Endodermal cell (in vitro differentiated cells): ENCODE results near the gene ASPHD1. TPM values are rescaled to one million over a fixed set of nuclear protein-coding genes. Genes with fewer than 3 reads are reported as not detected.
A peak's percentile ranks its signal among the peaks of the same experiment; 100 is the strongest.

ENCODE experiments used
- DNase-seq: peaks from one replicate; pipeline ENCODE4 v3.0.0-alpha.2; 2017
- H3K27ac ChIP-seq: 2 replicates; pipeline ENCODE4 v1.5.1; 2013; ENCODE audit warnings: mild to moderate bottlenecking, low read depth, low read length, moderate library complexity
- H3K27me3 ChIP-seq: 2 replicates; pipeline ENCODE4 v1.6.1; 2013; ENCODE audit warnings: mild to moderate bottlenecking, low read length, moderate library complexity; ENCODE audit not compliant: insufficient read depth, control insufficient read depth, poor library complexity, severe bottlenecking
- H3K36me3 ChIP-seq: 2 replicates; pipeline ENCODE4 v1.7.0; 2013; ENCODE audit warnings: mild to moderate bottlenecking, low read length, moderate library complexity; ENCODE audit not compliant: control insufficient read depth, insufficient read depth
- H3K4me1 ChIP-seq: one replicate; pipeline ENCODE4 v1.7.0; 2013; ENCODE audit warnings: low read length; ENCODE audit not compliant: control insufficient read depth, insufficient read depth
- H3K4me3 ChIP-seq: 2 replicates; pipeline ENCODE4 v1.5.1; 2013; ENCODE audit warnings: mild to moderate bottlenecking, low read length, moderate library complexity
- H3K9ac ChIP-seq: 2 replicates; pipeline ENCODE4 v1.6.1; 2013; ENCODE audit warnings: mild to moderate bottlenecking, low read length, moderate library complexity; ENCODE audit not compliant: poor library complexity, severe bottlenecking; ENCODE audit errors: extremely low read depth
- H3K9me3 ChIP-seq: 2 replicates; pipeline ENCODE4 v1.6.1; 2013; ENCODE audit warnings: mild to moderate bottlenecking, low read length, moderate library complexity; ENCODE audit not compliant: control insufficient read depth
- H3K27ac Mint-ChIP-seq: 2 replicates; pipeline ENCODE4 v1.8.0; 2020; ENCODE audit warnings: mixed read lengths
- H3K27me3 Mint-ChIP-seq: 2 replicates; pipeline ENCODE4 v1.8.0; 2021; ENCODE audit warnings: mild to moderate bottlenecking, mixed read lengths; ENCODE audit not compliant: insufficient read depth
- H3K36me3 Mint-ChIP-seq: 2 replicates; pipeline ENCODE4 v1.8.0; 2020; ENCODE audit warnings: low read depth, mixed read lengths
- H3K4me1 Mint-ChIP-seq: 2 replicates; pipeline ENCODE4 v1.8.0; 2020; ENCODE audit warnings: mixed read lengths
- H3K4me3 Mint-ChIP-seq: 2 replicates; pipeline ENCODE4 v1.8.0; 2020; ENCODE audit warnings: mild to moderate bottlenecking, moderate library complexity, mixed read lengths
- H3K9me3 Mint-ChIP-seq: 2 replicates; pipeline ENCODE4 v1.8.0; 2020; ENCODE audit warnings: mild to moderate bottlenecking, mixed read lengths
- WGBS, 2 experiments: methylation state at CpG; one replicate each; pipeline versions ENCODE4 v1.1.5 to v1.1.7; 2013; ENCODE audit warnings: missing lambda C conversion rate in 2 of 2, mixed read lengths in 1 of 2; ENCODE audit not compliant: insufficient coverage in 1 of 2, insufficient read length in 1 of 2; 5-methylcytosine and 5-hydroxymethylcytosine counted together
- total RNA-seq, 2 donors: library from RNA; stranded (reverse); fragmentation: NEBNext Ultra II Directional in 1 of 2; extraction: Animal tissue kit (Norgen Biotek cat#: 25700) in 1 of 2; gene quantifications; 2 replicates in 1 of 2; 3 replicates in 1 of 2; pipeline ENCODE4 v1.2.1, GENCODE V29; 2021
- TF ChIP-seq, protein P1 (sequence below): fragments of 200-600 bp; sonication (generic); conservative IDR thresholded peaks from 2 replicates; pipeline ENCODE4 v1.5.0; 2021; ENCODE audit warnings: antibody characterized with exemption, mild to moderate bottlenecking

Gene ASPHD1
- total RNA-seq, 2 donors from 2014 or later: 6.1 to 8.7 TPM

GRCh38 chr16:29940656-29941055 is 40.4 kb downstream of the ASPHD1 start:
- WGBS, 2 experiments: 94% methylated on average over 4 of the region's 4 CpGs; no CpG with 5 or more reads in 1 of the 2 experiments
- H3K27ac Mint-ChIP-seq: no peak overlapping the region
- no peaks in the 10 kb centered on the region for H3K36me3 Mint-ChIP-seq

GRCh38 chr16:29943846-29944799 is 43.8 kb downstream of the ASPHD1 start:
- H3K4me3 Mint-ChIP-seq: no peak overlapping the region
- 65 to 69% methylated on average over 7 to 11 of the region's 11 CpGs for WGBS, 2 experiments
- Histone ChIP-seq H3K9ac (peak overlapping the region; percentile 47), H3K27ac (peak overlapping the region; percentile 27), H3K27me3 (no peaks in the 10 kb centered on the region), H3K36me3 (no peaks in the 10 kb centered on the region), H3K4me1 (peaks cover 5% of the 10 kb centered on the region), H3K4me3 (no peak overlapping the region), H3K9me3 (peaks cover 7% of the 10 kb centered on the region)
- peaks cover 5% of the 10 kb centered on the region for H3K27me3 Mint-ChIP-seq
- peak; percentile 90 for DNase-seq
- peaks cover 14% of the 10 kb centered on the region for H3K4me1 Mint-ChIP-seq
- peaks cover 7% of the 10 kb centered on the region for H3K9me3 Mint-ChIP-seq
- peak overlapping the region; percentile 93 for H3K27ac Mint-ChIP-seq
- TF ChIP-seq, protein P1, sequence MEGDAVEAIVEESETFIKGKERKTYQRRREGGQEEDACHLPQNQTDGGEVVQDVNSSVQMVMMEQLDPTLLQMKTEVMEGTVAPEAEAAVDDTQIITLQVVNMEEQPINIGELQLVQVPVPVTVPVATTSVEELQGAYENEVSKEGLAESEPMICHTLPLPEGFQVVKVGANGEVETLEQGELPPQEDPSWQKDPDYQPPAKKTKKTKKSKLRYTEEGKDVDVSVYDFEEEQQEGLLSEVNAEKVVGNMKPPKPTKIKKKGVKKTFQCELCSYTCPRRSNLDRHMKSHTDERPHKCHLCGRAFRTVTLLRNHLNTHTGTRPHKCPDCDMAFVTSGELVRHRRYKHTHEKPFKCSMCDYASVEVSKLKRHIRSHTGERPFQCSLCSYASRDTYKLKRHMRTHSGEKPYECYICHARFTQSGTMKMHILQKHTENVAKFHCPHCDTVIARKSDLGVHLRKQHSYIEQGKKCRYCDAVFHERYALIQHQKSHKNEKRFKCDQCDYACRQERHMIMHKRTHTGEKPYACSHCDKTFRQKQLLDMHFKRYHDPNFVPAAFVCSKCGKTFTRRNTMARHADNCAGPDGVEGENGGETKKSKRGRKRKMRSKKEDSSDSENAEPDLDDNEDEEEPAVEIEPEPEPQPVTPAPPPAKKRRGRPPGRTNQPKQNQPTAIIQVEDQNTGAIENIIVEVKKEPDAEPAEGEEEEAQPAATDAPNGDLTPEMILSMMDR: peak; percentile 60
- H3K36me3 Mint-ChIP-seq: no peaks in the 10 kb centered on the region

More at GRCh38 chr16:29940656-29941055, 40.4 kb downstream of the ASPHD1 start:
- Mint-ChIP-seq H3K4me3 (no peak overlapping the region), H3K27me3 (peaks cover 5% of the 10 kb centered on the region), H3K4me1 (peaks cover 14% of the 10 kb centered on the region), H3K9me3 (peaks cover 5% of the 10 kb centered on the region)
- Histone ChIP-seq H3K27me3 (no peaks in the 10 kb centered on the region), H3K27ac (no peak overlapping the region), H3K9ac (no peak overlapping the region), H3K36me3 (no peaks in the 10 kb centered on the region), H3K9me3 (peaks cover 7% of the 10 kb centered on the region), H3K4me1 (peaks cover 5% of the 10 kb centered on the region), H3K4me3 (no peak overlapping the region)
- TF ChIP-seq, protein P1: no peak
- no peak for DNase-seq

DNA sequence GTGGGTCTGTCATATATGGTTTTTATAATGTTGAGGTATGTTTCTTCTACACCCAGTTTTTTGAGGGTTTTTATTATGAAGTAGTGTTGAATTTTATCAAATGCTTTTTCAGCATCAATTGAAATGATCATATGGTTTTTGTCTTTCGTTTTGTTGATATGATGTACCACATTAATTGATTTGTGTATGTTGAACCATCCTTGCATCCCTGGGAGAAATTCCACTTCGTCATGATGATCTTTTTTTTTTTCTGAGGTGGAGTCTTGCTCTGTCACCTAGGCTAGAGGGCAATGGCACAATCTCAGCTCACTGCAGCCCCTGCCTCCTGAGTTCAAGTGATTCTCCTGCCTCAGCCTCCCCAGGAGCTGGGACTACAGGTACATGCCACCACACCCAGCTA is 47.6 kb downstream of the ASPHD1 start:
- Mint-ChIP-seq H3K36me3 (no peaks in the 10 kb centered on the region), H3K27ac (no peak overlapping the region), H3K4me1 (peaks cover 19% of the 10 kb centered on the region), H3K27me3 (no peaks in the 10 kb centered on the region), H3K4me3 (no peak overlapping the region), H3K9me3 (peaks cover 1% of the 10 kb centered on the region)
- no peaks in the 10 kb centered on the region for H3K9me3 ChIP-seq
- TF ChIP-seq, protein P1: no peak
- no peak overlapping the region for H3K4me3 ChIP-seq
- 82 to 94% methylated on average over 2 of the region's 2 CpGs for WGBS, 2 experiments
- H3K27me3 ChIP-seq: no peaks in the 10 kb centered on the region
- H3K9ac ChIP-seq: no peak overlapping the region
- DNase-seq: no peak
- peaks cover 12% of the 10 kb centered on the region for H3K4me1 ChIP-seq
- no peaks in the 10 kb centered on the region for H3K36me3 ChIP-seq
- H3K27ac ChIP-seq: no peak overlapping the region
